T-helper 17 cell (primary cell): ENCODE data around the gene ARL8B. TPM values are rescaled to one million over a fixed set of nuclear protein-coding genes. Genes with fewer than 3 reads are reported as not detected.

Source experiments
- ATAC-seq: fragments of 150-1000 bp; cut with Tn5 transposase; 2 replicates; pipeline ENCODE4 v1.10.0; 2021; ENCODE audit warnings: mild to moderate bottlenecking, moderate library complexity
- DNase-seq, 3 donors: peaks; one replicate each; pipeline versions ENCODE4 v3.0.0 to v3.0.0-alpha.2; 2020 to 2021
- H3K9me3 ChIP-seq: one replicate; pipeline ENCODE4 v1.7.0; 2013; ENCODE audit warnings: low read length, mild to moderate bottlenecking; ENCODE audit not compliant: control insufficient read depth, poor library complexity, severe bottlenecking
- H3K27ac Mint-ChIP-seq: one replicate; pipeline ENCODE4 v1.8.0; 2022; ENCODE audit warnings: mild to moderate bottlenecking, moderate library complexity, mixed read lengths
- H3K27me3 Mint-ChIP-seq: one replicate; pipeline ENCODE4 v1.8.0; 2022; ENCODE audit warnings: mixed read lengths
- H3K36me3 Mint-ChIP-seq: one replicate; pipeline ENCODE4 v1.8.0; 2022; ENCODE audit warnings: low read depth, mixed read lengths
- H3K4me1 Mint-ChIP-seq: one replicate; pipeline ENCODE4 v1.8.0; 2022; ENCODE audit warnings: mild to moderate bottlenecking, mixed read lengths
- H3K4me3 Mint-ChIP-seq: one replicate; pipeline ENCODE4 v1.8.0; 2022; ENCODE audit warnings: mild to moderate bottlenecking, moderate library complexity, mixed read lengths
- total RNA-seq, 4 donors: library from RNA in 2 of 4; stranded (reverse) in 2 of 4; gene quantifications; one replicate each; pipeline ENCODE4 v1.2.3 and lab custom pipeline; 2022 to 2026

ARL8B gene
- total RNA-seq, 2 donors from 2014 or later = 39.2 to 52.9 TPM

GRCh38 chr3:5220667-5221431 is 98.8 kb downstream of the ARL8B start:
- DNase-seq = no peak
- Mint-ChIP-seq H3K27ac (peak overlapping the region; percentile 21), H3K27me3 (no peaks in the 10 kb centered on the region), H3K4me1 (peaks cover 6% of the 10 kb centered on the region), H3K36me3 (no peaks in the 10 kb centered on the region), H3K4me3 (no peak overlapping the region)
- H3K9me3 ChIP-seq = no peaks in the 10 kb centered on the region
- ATAC-seq = peak; percentile 32

GRCh38 chr3:5221701-5222100 is 99.6 kb downstream of the ARL8B start:
- Mint-ChIP-seq H3K36me3 (no peaks in the 10 kb centered on the region), H3K4me1 (peaks cover 6% of the 10 kb centered on the region), H3K27me3 (no peaks in the 10 kb centered on the region), H3K27ac (peak overlapping the region; percentile 73), H3K4me3 (no peak overlapping the region)
- DNase-seq (no peak), ATAC-seq (peak; percentile 32)
- no peaks in the 10 kb centered on the region for H3K9me3 ChIP-seq

GRCh38 chr3:5222283-5223005 is 100.4 kb downstream of the ARL8B start:
- DNase-seq (no peak), ATAC-seq (no peak)
- H3K36me3 Mint-ChIP-seq = no peaks in the 10 kb centered on the region
- no peak overlapping the region for H3K4me3 Mint-ChIP-seq
- H3K9me3 ChIP-seq = no peaks in the 10 kb centered on the region
- peak overlapping the region; percentile 73 for H3K27ac Mint-ChIP-seq
- H3K4me1 Mint-ChIP-seq = peaks cover 6% of the 10 kb centered on the region
- no peaks in the 10 kb centered on the region for H3K27me3 Mint-ChIP-seq

- H3K4me1 Mint-ChIP-seq = peaks cover 4% of the 10 kb centered on the region
- H3K4me3 Mint-ChIP-seq = no peak overlapping the region
- no peaks in the 10 kb centered on the region for H3K36me3 Mint-ChIP-seq
- ATAC-seq (no peak), DNase-seq (no peak)
- H3K9me3 ChIP-seq = no peaks in the 10 kb centered on the region
- H3K27me3 Mint-ChIP-seq = no peaks in the 10 kb centered on the region
- H3K27ac Mint-ChIP-seq = no peak overlapping the region
Measured at GRCh38 chr3:5226783-5227182, 104.7 kb downstream of the ARL8B start.

GRCh38 chr3:5227812-5228211 is 105.7 kb downstream of the ARL8B start:
- H3K9me3 ChIP-seq = no peaks in the 10 kb centered on the region
- no peak overlapping the region for H3K4me3 Mint-ChIP-seq
- H3K27ac Mint-ChIP-seq = no peak overlapping the region
- no peak for DNase-seq
- ATAC-seq = no peak
- peaks cover 3% of the 10 kb centered on the region for H3K4me1 Mint-ChIP-seq
- no peaks in the 10 kb centered on the region for H3K27me3 Mint-ChIP-seq
- H3K36me3 Mint-ChIP-seq = no peaks in the 10 kb centered on the region

- H3K9me3 ChIP-seq = no peaks in the 10 kb centered on the region
- H3K36me3 Mint-ChIP-seq = no peaks in the 10 kb centered on the region
- no peak overlapping the region for H3K4me3 Mint-ChIP-seq
- DNase-seq (no peak), ATAC-seq (no peak)
- H3K27me3 Mint-ChIP-seq = no peaks in the 10 kb centered on the region
- peaks cover 3% of the 10 kb centered on the region for H3K4me1 Mint-ChIP-seq
- no peak overlapping the region for H3K27ac Mint-ChIP-seq
Measured at GRCh38 chr3:5229414-5229813, 107.3 kb downstream of the ARL8B start.

Other genes with a start within 250 kb of the ARL8B start
- 100 to 1,000 TPM; 295 to 329 TPM for gene BHLHE40, start 142.9 kb upstream of the ARL8B start, total RNA-seq
- 100 to 1,000 TPM; 109 to 111 TPM for gene EDEM1, start 65.4 kb downstream of the ARL8B start, total RNA-seq